ENCODE measurements around the gene ASTN2.

DNA sequence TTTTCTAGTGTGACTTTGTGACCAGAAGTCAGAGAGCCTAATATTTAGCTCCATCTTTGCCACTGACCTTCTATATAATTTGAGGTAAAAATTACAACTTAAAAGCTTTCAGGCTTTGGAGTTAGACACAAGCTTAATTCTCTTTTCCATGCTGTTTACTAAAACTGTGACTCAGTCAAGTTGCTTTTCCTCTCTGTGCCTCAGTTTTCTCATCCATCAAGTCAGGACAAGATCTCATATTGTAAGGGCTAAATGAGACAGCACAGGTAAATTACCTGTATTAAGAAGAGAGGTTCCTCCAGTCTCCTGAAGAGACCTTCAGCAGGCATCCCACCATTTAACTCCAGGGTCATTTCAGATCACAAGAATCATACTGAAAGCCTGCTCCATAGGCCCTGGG lies 339.2 kb downstream of the ASTN2 start:
- TF ChIP-seq, protein P1, sequence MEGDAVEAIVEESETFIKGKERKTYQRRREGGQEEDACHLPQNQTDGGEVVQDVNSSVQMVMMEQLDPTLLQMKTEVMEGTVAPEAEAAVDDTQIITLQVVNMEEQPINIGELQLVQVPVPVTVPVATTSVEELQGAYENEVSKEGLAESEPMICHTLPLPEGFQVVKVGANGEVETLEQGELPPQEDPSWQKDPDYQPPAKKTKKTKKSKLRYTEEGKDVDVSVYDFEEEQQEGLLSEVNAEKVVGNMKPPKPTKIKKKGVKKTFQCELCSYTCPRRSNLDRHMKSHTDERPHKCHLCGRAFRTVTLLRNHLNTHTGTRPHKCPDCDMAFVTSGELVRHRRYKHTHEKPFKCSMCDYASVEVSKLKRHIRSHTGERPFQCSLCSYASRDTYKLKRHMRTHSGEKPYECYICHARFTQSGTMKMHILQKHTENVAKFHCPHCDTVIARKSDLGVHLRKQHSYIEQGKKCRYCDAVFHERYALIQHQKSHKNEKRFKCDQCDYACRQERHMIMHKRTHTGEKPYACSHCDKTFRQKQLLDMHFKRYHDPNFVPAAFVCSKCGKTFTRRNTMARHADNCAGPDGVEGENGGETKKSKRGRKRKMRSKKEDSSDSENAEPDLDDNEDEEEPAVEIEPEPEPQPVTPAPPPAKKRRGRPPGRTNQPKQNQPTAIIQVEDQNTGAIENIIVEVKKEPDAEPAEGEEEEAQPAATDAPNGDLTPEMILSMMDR (IDR thresholded peaks at IDR 0.05): no peak
- TF ChIP-seq POLR2A (IDR thresholded peaks at IDR 0.05) (no peak), POLR2AphosphoS5 (IDR thresholded peaks at IDR 0.05) (no peak)

Measured in prostate gland (tissue), 2 donors.